HG03432 (cell line): ENCODE results near the gene ARMC5.

Experiments used
- ATAC-seq: cut with Tn5 transposase; IDR thresholded peaks from one replicate; pipeline ENCODE4 v1.9.1; 2021; ENCODE audit warnings: mild to moderate bottlenecking, moderate library complexity; ENCODE audit not compliant: unreplicated experiment

Gene ARMC5

DNA sequence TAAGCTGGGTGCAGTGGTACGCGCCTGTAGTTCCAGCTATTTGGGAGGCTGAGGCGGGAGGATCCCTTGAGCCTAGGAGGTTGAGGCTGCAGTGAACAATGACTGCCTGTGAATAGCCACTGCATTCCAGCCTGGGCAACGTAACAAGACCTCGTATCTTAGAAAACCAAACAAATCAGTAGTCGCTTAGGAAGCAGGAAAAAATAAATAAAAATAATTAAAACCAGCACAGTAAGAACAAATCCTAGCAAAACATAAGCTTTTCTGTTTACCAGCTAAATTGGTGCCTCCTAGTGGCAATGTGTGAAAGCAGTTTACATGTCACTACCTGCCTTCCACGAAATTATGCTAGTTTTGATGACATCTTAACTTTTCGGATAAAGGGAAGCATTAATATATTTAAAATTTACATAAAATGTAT lies 1.3 kb downstream of the ARMC5 start:
- ATAC-seq = no peak

DNA sequence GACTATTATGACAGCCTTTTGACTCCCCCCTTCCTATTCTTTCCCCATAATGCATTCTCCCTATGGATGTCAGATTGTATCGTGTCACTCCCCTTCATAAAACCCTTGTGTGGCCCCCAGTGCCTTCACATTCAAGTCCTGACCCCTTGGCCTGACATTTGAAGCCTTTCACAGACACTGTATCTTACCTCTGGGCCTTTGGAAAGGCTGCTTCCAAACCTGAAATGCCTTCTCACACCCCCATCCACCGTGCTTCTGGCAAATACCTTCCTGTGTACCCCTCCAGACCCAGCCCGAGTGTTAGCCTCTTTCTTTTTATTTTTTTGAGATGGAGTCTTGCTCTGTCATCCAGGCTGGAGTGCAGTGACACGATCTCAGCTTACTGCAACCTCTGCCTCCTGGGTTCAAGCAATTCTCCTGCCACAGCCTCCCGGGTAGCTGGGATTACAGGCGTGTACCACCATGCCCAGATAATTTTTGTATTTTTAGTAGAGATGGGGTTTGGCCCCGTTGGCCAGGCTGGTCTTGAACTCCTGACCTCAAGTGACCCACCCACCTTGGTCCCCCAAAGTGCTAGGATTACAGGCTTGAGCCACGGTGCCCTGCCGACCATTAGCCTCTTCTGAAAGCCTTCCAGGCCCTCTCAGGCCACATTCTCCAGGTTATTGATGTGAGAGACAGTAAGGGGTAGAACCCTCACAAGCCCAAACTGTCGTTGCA lies 2.1 kb downstream of the ARMC5 start:
- no peak for ATAC-seq

DNA sequence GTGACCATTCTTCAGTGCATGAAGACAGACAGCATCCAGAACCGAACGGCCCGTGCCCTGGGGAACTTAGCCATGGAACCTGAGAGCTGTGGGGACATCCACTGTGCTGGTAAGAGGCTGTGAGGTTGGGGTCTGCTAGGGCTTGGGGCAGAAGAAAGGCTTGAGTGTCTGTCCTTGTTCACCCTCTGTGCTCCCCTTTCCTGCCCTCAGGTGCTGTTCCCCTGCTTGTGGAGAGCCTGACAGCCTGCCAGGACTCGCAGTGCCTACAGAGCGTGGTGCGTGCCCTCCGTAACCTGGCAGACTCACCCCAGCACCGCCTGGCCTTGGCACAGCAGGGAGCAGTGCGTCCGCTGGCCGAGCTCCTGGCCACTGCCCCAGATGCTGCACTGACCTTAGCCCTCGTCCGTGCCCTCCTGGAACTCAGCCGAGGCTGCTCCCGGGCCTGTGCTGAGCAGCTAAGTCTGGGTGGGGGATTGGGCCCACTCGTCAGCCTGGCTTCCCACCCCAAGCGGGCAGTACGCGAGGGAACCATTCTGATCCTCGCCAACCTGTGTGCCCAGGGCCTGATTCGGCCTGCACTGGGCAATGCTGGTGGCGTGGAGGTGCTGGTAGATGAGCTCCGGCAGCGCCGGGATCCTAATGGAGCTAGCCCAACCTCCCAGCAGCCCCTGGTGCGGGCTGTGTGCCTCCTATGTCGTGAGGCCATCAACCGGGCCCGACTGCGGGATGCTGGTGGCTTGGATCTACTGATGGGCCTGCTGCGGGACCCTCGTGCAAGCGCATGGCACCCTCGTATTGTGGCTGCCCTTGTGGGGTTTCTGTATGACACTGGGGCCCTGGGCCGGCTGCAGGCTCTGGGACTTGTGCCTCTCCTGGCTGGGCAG lies 2.9 kb downstream of the ARMC5 start:
- no peak for ATAC-seq

GRCh38 chr16:31464348-31464769 lies 5.1 kb downstream of the ARMC5 start:
- no peak for ATAC-seq

DNA sequence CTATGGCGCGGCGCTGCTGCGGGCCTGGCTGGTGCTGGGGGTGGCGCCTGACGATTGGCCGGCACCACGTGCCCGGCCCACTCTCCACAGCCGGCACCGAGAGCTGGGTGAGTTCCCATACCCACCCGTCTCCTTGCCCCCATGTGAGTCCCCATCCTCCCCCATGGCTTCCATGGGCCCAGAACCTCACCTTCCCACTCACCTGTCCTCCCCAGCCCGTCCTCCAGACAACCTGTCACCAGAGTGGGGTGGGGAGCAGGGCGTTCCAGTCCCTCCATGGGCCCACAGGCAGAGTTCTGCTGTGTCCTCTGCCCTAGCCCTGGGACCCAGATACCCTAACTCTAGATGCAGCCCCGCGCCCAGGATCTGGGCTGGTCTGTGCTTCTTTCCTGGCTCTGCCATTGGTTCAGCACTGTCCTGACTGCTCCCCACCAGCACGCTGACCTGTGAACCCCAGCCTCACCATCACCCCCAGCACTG lies 5.5 kb downstream of the ARMC5 start:
- ATAC-seq = no peak

DNA sequence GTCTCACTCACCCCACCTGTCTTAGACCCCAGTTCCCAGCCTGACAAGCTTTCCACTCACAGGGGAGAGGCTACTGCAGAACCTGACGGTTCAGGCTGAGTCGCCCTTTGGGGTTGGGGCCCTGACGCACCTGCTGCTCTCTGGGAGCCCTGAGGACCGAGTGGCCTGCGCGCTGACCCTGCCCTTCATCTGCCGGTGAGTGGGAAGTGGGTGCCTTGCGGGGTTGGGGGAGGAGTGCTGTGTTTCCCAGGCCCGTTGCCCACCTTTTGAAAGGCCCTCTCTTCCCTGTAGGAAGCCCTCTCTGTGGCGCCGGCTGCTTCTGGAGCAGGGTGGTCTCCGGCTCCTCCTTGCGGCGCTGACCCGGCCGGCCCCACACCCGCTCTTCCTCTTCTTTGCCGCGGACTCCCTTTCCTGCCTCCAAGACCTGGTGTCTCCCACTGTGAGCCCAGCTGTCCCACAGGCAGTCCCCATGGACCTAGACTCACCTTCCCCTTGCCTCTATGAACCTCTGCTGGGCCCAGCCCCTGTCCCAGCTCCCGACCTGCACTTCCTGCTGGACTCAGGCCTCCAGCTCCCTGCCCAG lies 6.6 kb downstream of the ARMC5 start:
- ATAC-seq = no peak

GRCh38 chr16:31466381-31466841 lies 7.1 kb downstream of the ARMC5 start:
- no peak for ATAC-seq

GRCh38 chr16:31467151-31467773 lies 8.0 kb downstream of the ARMC5 start:
- peak; percentile 54 for ATAC-seq

DNA sequence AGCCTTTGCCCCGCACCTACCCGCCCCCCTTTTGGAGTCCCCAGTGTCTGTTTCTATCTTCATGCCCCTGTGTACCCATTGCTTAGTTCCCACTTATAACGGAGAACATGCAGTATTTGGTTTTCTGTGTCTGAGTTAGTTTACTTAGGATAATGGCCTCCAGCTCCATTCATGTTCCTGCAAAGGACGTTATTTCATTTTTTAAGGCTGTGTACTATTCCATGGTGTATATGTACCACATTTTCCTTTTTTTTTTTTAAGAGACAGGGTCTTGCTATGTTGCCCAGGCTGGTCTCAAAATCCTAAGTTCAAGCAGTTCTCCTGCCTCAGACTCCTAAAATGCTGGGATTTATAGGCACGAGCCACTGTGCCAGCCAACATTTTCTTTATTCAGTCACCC lies 8.6 kb downstream of the ARMC5 start:
- no peak for ATAC-seq

GRCh38 chr16:31470615-31471014 lies 11.3 kb downstream of the ARMC5 start:
- no peak for ATAC-seq

DNA sequence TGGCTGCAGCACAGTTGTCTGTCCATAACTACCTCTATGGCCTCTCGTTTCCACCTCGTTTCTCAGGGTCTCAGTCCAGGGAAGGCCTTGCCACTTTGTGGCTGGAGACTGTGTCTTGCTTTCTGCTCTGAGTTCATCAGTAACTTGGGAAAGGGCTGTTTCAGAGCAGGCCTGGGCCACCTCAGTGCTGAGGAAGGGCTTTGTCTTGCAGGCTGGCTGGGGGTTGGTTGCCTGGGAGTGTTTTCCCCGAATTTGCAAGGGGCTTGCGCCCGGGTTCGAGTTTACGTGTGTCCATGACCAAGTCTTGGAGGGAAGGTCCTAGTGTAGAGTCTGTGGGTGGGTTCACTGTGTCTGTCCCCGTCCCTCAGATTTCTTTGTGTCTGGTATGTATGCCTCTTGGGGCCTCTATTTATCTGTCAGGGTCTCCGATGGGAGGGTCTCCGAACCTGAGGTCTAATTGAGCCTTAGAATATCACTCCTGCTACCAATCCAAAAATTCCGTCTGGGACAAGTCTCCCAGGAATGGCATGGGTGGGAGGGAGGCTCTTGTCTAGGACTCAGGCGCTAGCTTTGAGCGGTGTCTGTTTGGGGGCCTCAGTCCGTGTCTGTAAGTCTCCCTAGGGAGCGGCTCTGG lies 12.1 kb downstream of the ARMC5 start:
- no peak for ATAC-seq

DNA sequence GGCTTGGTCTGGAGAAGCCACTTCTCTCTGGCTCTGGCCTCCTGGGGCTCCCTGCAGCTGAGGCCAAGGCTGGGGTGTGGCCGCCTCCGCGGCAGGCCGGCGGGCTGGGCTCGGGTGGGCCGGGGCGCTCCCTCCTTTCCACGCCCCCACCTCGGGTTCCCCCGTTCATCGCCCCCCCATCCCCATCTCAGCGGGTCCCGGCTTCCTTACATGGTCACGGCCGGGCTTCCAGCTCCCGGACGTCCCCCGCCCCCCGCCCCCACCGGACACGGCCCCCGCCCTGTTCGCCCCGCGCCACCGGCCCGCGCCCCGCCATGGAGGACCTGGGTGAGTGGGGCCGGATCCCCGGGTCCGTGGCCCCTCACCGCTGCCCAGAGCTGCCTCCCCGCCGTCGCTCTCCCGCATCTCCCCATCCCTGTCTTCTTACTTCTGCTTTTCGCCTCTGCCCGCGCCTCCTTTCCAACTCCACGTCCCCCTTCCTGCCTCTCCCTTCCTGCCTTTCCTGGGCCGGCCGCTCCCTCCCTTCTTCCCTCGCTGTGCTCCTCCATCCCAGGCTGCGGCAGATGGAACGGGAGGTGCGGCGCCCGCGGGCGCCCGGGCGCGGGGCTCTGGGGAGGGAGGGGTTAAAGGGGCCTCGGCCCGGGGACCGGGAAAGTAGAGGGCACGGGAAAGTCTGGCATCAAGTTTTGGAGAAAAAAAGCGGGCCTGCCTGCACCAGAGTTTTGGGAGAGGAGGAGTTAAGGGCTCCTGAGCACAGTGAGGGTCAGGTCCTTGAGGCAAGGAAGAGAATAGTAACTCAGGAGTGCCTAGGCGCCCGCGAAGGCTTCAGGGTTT lies 12.8 kb downstream of the ARMC5 start, which contains the start of gene TGFB1I1:
Gene TGFB1I1, plus strand, starts transcription at position 278 of the 834 bp plus-strand sequence. Its CDS starts 37 bp downstream, at position 315.
- no peak for ATAC-seq

DNA sequence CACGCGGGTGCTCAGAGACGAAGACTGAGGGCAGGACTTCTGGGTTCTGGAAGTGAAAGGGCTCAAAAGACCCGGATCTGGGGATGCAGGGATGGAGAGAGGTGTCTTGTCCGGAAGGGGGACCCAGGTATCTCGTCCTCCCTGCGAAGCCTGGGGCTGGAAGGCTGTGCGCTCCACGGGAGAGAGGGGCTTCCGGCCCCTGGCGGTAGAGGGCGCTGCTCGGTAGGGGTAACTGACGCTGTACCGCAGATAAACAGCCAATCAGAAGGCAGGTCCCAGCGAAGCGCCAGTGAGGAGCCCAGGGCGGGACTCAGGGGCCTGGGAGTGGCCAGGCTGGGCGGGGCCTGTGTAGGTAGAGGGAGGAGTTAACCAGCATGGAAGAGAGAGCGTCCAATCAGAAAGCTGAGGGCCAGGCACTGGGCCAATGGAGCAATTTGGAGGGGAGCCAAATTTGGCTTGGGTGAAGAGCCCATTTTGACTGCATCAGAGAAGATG lies 13.5 kb downstream of the ARMC5 start:
- no peak for ATAC-seq

DNA sequence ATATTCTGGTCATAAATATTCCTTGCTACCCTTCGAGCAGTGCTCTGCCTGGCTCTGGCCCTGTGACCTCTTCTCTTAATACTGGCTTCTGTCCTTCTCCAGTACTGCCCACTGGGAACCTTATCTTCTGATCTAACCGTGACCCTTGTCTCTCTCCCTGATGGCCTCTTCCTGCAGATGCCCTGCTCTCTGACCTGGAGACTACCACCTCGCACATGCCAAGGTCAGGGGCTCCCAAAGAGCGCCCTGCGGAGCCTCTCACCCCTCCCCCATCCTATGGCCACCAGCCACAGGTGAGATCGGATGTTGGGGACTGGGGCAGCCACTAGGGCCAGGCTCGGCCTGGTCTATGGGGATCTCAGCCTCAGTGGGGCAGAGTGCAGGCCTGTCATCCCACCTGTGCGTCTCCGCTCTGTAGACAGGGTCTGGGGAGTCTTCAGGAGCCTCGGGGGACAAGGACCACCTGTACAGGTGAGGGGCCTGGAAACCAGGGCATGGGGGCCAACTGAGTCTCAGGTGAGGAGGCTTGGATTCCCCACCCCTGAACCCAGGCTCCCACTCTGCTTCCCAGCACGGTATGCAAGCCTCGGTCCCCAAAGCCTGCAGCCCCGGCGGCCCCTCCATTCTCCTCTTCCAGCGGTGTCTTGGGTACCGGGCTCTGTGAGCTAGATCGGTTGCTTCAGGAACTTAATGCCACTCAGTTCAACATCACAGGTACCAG lies 14.1 kb downstream of the ARMC5 start:
- no peak for ATAC-seq

DNA sequence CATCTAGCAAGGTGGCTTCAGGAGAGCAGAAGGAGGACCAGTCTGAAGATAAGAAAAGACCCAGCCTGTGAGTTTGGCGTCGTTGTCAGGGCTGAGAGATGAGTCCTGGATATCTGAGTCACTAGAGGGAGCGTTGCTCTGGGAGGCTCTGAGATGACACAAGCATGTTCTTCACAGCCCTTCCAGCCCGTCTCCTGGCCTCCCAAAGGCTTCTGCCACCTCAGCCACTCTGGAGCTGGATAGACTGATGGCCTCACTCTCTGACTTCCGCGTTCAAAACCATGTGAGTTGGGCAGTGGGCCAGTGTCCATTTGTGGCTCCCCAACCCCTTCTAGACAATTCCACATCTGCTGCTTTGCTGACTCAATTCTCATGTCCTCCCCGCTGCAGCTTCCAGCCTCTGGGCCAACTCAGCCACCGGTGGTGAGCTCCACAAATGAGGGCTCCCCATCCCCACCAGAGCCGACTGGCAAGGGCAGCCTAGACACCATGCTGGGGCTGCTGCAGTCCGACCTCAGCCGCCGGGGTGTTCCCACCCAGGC lies 14.9 kb downstream of the ARMC5 start:
- no peak for ATAC-seq

DNA sequence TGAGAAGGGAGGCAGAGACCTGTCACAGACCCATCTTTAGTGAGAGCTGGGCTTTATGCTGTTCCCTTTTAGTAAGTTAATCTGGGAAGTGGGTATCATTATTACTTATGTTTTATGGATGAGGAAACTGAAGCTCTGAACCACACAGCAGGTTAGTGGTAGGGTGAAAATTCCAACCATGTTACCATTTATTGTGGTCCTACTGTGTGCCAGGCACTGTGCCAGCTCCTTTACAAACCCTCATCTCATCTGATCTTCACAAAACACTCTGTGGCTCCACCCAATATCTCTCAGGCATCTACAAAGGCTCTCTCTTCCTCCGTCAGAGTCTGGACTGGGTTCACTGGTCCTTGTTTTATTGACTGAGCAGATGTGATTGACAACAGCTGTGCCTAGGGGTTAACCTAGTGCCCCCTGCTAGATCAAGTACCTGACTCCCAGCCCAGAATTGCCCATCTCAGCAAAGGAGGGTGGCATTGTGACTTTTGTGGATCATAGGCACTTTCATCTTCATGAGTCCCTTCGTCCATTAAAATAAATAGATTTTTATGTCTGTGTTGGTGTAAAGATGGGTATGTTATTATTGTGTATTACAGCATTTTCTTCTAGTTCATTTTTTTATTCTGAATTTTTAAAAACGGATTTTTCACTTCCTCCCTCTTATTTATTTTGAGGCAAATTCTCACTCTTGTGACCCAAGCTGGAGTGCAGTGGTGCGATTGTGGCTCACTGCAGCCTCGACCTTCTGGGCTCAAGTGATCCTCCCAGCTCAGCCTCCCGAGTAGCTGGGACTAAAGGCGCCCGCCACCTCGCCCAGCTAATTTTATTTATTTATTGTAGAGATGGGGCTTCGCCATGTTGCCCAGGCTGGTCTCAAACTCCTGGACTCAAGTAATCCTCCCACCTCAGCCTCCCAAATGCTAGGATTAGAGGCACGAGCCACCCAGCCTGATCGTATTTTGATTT lies 15.8 kb downstream of the ARMC5 start:
- ATAC-seq = no peak

GRCh38 chr16:31475946-31476302 lies 16.6 kb downstream of the ARMC5 start:
- no peak for ATAC-seq
